SHP77 (cell line): ENCODE data around the gene PLAU.

ENCODE experiments used
- DNase-seq, 2 experiments: peaks; one replicate each; lab custom pipeline; 2025; lab: John Stamatoyannopoulos, UW

PLAU gene

GRCh38 chr10:73910764-73911552, at the start of gene PLAU:
PLAU (plus strand) TSS chr10:73911132; CDS start chr10:73911556, 424 bp downstream.
- DNase-seq: no peak

GRCh38 chr10:73862011-73862410, 48.9 kb upstream of the PLAU start:
- DNase-seq: no peak

DNA sequence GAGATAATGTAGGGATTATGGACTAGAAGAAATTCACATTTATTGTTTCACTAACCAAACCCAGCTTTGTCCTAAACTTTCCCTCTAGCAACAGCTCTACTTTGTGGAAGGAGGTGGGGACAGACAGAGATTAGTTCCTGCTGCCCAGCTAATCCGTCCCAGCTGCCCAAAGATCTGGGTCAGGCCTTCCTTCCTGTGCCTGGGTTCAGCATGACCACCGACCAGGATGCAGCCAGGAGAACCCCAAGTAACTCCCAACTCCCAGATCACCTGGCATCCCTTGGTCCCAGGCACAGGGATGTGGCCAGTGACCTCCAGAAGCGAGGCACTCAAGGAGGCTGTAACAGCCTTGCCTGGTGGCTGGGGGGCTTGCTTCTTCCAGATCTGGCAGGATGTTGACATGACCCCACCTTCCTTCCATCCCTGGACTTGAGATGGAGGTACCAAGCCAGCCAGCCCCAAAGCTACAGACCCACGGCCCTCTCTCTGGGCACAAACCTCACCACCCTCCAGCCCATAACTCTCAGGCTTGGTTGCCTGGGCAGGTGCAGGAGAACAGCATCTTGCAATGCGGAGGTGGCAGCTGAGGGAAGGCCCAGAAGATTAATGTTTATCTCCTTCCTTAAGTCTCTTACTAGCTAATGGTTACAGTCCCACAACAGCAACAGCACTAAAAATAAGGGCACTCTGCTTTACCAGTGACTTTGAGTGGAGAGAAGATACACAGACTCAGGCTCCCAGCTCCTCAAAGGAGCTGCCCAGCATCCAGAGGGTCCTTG, 47.7 kb upstream of the PLAU start:
- no peak for DNase-seq

GRCh38 chr10:73864229-73864628, 46.7 kb upstream of the PLAU start:
- no peak for DNase-seq

- DNase-seq: no peak
These were observed 45.8 kb upstream of the PLAU start for GRCh38 chr10:73865107-73865458.

DNA sequence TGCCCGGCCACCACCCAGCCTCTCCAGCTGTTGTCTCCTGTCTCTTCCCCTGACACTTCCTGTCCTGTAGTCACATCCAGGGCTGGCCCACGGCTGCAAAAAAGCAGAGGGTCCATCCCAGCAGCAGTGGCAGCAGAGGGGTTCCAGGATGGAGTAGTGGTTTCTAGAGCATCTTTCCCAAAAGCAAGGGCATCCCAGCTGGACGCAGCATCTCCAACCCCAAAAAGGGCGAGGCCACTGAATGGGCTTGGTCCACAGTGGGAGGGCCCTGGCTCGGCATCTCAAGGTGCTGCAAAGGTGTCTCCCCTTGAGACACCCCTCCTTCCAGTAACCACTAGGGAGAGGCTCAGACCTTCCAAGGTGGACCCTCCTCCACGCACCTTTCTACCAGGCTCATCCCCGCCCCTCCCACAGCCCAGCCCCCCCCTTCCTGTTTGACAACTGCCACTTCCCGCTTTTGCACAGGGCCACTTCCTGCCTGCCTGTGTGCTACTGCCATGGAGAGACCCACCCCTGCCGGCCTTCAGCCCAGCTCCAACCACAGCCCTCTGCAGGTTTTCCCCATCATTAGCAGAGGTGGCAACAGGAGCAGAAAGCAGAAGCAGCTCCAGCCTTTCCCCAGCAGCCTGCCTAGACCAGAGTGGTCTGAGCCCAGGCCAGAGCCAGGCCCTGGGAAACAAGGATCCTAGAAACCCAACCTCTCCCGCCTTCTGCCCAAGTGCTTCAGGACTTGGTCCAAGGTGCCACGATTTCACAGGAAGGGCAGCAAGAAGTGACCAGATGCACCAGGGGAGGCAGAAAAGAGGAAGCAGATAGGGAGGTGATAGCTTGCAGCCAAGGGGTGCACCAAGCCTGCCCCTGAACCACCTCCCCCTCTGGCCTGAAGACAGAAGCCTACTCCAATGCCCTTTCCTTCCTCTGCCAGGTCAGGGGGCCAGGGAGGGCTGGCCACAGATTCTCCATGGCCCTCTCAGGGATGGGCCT, 45.2 kb upstream of the PLAU start:
- DNase-seq: no peak

DNA sequence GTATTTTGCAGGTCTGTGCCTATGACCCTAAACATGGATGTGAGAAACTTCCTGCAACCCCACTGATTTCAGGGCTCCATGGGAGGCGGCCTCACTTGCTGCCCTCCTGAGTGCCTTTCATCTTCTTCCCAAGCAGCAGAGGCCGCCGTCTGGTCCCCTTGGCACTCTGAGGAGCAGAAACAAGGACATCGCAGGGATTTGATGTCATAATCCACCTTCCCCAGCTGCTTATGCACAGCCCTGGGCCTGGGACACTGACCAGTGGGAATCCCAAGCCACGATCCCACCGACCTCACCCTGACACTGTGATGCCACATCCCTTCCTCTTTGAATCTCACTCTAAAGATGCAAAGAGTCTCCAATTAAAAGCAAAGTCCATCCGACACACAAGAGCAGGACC, 44.3 kb upstream of the PLAU start:
- no peak for DNase-seq

DNA sequence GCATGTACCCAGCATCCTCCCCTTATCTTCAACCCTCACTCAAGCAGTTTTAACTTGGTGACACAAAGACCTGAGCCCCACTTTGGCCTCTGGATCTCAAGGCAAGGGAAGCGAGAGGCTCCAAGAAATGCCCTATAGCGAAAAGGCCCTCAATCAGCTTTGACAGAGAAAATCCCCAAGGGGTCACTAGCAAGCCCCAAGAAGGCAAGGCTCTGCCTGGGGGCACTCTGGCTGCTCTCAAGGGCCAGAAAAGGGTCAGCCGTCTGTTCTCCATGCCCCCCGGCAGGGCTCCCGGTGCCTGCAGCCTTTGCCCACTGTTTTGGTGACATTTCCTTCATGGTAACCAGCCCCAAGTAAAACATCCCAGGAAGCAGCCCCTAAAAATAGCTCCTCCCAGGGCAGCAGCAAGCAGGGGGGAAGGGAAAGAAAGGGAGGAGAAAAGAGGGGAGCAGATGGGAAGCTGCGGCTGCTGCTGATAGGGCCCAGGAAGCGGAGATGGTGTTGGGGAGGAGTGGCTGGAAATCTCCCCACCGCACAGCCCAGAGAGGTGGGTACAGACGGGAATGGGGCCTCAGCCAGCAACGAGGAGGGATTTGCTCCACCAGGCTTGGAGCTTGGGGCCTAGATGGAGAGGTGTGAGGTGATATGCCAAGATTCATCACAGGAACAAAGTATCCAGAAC, 43.7 kb upstream of the PLAU start:
- no peak for DNase-seq

DNA sequence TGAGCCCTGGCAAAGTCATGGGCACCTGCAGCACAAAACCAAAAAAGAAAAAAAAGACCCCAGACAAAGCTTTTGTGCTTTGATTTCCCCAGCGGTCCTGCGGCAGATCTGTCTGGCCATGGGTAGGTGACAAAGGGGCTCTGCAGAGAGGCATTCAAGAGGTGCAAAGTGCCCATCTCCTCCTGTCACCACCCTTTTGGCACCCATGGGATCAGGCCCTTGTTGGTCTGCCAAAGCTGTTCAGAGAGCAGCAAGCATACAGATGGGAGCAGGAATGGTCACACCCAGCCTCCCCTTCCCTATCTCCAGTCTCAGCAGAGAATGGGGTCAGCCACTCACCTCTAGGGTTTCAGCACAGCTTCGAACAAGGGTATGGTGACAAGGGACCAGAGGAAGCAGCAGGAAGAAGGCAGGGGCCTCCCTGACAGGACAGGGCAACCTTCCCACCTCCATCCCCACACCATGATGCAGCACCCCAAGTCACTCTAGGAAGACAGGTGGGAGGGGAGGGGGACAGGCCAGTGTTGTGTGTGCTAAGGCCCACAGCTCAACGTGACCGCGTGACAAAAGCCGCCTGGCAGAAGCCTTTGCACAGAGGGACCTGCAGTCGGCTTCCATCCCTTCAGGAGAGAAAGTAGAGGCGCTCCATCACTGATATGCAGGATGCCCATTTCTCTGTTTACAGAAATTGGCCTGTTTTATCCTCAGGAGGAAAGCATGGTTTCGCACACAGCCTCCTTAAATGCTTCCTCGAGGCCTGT, 42.9 kb upstream of the PLAU start:
- DNase-seq: no peak

GRCh38 chr10:73868655-73869195, 42.2 kb upstream of the PLAU start:
- no peak for DNase-seq

GRCh38 chr10:73871295-73872189, 39.4 kb upstream of the PLAU start:
- DNase-seq: no peak

GRCh38 chr10:73872190-73872710, 38.7 kb upstream of the PLAU start:
- no peak for DNase-seq

DNA sequence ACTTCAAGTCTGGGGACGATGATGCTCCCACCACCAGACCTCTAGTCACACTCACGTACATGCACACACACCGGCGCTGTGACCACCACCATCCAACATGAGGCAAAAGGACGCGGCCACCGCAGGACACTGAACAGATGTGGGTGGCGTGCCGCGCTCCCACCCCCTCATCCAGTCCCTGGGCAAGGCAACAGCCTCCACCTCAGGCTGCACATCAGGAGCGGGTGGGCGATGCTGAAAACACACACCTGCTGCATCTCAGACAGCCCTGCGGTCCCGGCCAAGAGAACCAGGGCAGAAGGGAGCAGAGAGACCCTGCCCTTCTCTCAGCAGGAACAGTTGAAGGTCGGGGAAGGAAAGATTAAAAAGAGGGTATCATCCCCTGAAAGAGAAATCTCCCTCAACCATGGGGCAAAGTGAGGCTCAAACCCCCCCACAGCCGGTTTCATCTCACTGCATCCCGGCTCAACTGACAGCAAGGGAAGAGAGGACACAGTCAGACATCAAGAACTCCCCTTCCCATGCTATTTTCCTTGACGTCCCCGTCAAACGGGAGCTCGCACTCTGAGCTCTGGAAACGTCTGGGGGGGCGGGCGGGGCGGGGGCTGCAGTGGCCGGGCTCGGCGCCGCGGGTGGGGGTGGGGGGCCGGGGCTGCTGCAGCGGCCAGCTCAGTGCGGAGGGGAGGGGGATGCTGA, 37.6 kb upstream of the PLAU start:
- DNase-seq: no peak

GRCh38 chr10:73873838-73874215, 37.1 kb upstream of the PLAU start:
- DNase-seq: no peak

DNA sequence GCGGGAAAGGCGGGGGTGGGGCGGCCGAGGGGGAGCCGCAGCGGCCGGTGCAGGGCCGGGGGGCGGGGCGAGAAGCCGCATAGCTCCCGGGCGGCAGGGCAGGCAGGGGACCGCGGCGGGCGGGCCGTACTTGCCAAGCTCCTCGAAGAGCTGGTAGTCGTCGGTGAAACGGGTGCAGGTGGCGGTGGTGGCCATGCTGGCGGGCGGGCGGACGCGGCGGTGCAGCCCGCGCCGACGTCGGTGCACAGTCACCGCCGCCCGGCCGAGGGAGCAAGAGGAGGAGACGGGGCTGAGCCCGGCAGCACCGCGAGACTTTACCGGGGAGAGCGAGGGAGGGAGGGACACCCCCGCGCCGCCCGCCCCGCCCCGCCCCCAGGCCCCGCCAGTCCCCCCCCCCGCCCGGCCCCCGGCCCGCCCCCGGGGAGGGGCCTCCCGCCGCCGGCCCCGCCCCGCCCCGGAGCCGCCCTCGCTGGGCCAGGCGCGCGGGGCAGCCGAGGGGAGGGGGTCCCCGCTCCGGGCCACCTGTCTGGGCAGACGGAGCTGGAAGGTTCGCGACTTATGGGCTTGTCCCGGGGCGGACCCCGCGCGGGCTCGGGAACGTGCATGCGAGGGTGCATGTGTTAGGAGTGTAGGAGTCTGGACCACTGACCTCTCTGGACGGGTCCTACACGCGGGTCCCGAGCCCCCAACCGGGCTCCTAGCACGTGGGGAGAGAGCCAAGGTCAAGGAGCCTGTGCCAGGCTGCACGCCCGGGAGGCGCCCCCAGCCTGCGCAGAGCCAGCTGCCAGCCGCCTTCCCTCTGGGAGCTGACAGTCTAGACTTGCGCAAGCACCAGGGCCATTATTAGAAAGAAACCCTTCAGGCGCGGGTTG, 36.4 kb upstream of the PLAU start, which contains the start of gene CAMK2G:
CAMK2G (minus strand) TSS at position 289 of the 872 bp plus-strand sequence; CDS start at position 195, 94 bp downstream.
- DNase-seq: peak; percentile 22 to 24

- no peak for DNase-seq
These were observed 35.8 kb upstream of the PLAU start for GRCh38 chr10:73875139-73875475.

GRCh38 chr10:73876157-73876556, 34.8 kb upstream of the PLAU start:
- DNase-seq: no peak

DNA sequence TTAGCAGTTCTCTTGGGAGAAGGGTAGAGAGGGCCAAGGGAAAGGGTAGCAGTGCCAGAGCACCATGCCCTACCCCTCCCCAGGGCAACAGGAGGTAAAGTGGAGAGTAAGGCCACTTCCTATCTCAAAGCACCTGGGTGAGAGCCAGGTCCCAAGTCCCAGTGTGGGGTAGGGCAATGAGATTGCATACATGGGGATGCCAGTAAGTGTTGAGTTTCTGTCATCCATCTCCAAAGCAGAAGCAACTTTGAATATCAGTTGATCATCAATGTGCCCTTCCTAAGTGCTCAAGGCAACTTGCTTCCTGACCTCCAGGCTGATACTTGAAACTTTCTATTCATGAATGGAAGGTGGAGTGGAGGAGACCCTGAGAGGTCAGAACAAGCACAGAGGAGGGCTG, 34.4 kb upstream of the PLAU start:
- no peak for DNase-seq
